NCI-H460 (cell line): ENCODE measurements around the gene LMX1B. TPM values are rescaled to one million over a fixed set of nuclear protein-coding genes. Genes with fewer than 3 reads are reported as not detected.

Experiments used
- DNase-seq: peaks from one replicate; pipeline ENCODE4 v3.0.0-alpha.2; 2016; ENCODE audit warnings: low read depth; ENCODE audit errors: extremely low read depth
- total RNA-seq: library from RNA; depleted of rRNA; stranded (reverse); fragments of >200 nt; shearing (Covaris generic); gene quantifications from 2 replicates; pipeline ENCODE4 v1.2.3, GENCODE V29; 2014

LMX1B gene
- total RNA-seq, 1 experiment from 2014 or later: 1.9 TPM

DNA sequence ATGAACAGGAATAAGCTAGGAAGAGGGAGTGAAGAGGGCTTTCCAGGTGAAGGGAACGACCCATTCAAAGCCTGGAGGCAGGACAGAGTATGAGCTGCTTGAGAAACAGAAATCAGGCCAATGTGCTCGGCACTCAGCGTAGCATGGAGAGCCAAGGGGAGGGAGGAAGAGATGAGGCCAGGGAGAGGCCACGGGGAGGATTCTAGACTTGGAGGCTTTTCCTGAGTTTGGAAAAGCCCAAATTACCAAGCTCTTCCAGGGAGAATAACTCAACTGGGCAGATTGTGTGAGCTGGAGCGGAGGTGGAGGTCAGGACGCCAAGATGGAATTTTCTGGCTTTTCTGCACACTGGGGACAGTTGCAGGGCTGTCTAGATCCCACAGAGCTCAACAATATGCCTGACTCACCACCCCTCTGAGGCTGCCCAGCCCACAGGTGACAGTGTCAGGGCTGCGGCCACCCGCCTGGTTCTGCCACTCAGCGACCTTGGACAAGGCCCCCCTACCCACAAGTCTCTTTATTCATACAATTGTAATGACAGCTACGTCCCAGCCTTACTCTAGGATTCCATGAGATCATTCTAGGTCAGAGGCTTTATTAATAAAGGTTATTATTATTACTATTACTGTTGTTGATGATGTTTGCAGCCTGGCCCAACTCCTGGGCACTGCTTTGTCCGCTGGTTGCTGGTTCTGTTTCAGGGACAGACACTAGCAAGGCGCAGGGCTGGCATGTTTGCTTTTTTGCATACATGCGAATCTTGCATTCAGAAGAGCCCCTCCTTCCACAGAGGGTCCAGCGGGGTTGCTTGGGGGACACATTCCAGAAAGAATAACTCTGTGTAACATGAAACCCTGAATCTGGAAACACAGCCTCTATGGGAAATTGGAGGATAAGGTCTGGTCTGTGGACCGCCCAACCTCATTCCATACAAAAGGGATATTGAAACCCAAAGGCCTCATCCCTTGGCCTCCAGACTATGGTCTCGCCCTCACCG, 9.4 kb upstream of the LMX1B start:
- DNase-seq: no peak

- no peak for DNase-seq
Observed at GRCh38 chr9:126605792-126606482, 7.8 kb upstream of the LMX1B start.

GRCh38 chr9:126606483-126606870, 7.3 kb upstream of the LMX1B start:
- no peak for DNase-seq

- DNase-seq: no peak
Observed at GRCh38 chr9:126607086-126607485, 6.6 kb upstream of the LMX1B start.

- DNase-seq: no peak
Observed at GRCh38 chr9:126607731-126608130, 6.0 kb upstream of the LMX1B start.

- no peak for DNase-seq
Observed at GRCh38 chr9:126608551-126608950, 5.2 kb upstream of the LMX1B start.

DNA sequence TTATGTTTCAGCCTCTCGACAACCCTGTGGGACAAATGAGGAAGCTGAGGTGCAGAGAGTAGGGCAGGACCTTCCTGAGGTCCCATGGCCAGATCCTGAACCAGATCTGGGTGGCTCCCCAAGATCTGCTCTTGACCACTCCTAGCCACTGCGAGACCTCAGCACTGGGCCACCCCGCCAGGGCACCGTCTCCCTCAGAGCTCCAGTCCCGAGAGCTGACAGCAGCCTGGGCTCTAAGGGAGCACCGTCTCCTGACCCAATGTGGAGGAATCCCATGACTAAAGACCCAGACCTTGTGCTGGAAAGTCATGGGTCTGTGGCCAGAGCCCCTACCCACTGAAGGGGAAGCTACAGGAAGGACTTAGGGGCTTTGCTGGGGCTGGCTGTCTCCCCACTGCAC, 4.5 kb upstream of the LMX1B start:
- no peak for DNase-seq

DNA sequence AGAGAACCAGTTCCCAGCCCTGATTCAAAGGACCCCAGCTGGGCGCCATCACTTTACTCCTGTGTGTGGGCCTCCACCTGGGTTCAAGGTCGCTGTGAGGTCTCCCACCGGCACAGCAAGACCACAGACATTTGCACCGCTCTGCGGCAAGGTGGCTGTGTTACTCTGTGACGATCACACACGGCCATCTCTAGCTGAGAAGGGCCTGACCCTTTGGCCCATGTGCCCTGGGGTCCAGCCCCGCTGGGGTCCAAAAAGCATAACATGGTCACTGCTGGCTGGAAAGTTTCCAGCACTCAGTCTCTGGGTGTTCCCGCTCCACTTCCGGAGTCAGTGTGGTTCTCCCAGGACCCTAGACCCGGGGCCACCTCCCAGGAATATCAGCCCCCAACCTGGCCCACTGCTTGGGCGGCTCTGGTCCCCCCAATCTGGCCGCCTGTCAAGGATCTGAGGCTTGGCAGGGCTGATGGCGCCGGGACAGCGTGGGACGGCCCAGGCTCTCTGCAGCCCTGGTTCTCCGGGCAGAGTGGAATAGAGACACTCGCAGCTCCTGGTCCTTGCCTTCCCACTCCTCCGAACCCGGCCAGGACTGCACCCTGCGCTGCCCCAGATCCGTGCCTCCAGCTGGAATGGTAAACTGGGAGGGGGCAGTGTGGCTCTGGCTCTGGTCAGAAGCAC, 3.9 kb upstream of the LMX1B start:
- no peak for DNase-seq

DNA sequence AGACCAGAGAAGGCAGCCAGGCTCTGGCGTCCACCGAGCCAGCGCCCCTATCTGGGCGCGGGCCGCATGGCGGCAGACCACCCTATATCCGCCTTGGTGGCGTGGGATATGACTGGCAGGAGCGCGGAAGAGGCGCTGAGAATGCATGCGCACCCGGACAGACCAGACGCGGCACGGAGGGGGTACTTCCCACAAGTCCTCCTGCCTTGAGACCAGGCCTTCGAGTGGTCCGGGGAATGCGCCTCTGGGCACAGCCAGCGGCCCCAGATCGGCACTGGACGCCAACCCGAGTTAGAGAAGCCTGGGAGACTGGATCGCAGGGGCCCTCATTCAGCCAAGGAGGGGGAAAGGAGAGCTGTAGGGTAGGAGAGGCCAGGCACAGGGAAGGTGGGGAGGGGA, 2.5 kb upstream of the LMX1B start:
- DNase-seq: no peak

DNA sequence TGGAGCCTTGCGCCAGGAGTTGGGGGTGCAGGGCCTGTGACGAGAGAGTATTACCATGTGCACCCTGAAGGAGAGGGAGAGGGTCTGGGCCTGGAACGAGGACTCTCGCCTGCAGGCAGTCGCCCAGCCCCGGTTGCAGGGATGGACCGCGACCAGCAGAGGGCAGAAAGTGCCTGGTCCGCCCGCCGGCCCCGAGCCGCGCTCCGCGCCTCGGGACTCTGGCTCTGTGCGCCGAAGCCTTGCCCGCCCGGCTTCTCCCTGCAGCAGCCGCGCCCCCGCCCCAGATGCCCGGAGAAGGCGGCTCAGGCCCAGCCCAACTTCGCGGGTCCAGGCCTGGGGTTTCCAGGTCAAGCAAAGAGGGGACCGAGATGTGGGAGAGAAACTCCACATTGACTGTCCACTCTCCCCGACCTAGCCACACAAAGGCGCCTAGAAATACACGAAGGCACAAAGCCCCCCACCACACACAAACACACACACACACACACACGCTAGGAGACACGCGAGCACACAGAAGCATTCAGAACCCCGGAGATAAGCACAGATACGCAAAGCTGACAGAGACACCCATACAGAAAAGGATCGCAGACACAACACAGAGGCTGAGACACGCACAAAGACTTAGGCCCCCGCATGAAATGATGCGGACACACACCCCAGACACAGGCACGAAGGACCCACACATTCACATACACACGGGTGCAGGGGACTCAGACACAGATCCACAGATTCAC, 2.0 kb upstream of the LMX1B start:
- peak; percentile 59 for DNase-seq

- no peak for DNase-seq
Observed at GRCh38 chr9:126612326-126612812, 1.4 kb upstream of the LMX1B start.

DNA sequence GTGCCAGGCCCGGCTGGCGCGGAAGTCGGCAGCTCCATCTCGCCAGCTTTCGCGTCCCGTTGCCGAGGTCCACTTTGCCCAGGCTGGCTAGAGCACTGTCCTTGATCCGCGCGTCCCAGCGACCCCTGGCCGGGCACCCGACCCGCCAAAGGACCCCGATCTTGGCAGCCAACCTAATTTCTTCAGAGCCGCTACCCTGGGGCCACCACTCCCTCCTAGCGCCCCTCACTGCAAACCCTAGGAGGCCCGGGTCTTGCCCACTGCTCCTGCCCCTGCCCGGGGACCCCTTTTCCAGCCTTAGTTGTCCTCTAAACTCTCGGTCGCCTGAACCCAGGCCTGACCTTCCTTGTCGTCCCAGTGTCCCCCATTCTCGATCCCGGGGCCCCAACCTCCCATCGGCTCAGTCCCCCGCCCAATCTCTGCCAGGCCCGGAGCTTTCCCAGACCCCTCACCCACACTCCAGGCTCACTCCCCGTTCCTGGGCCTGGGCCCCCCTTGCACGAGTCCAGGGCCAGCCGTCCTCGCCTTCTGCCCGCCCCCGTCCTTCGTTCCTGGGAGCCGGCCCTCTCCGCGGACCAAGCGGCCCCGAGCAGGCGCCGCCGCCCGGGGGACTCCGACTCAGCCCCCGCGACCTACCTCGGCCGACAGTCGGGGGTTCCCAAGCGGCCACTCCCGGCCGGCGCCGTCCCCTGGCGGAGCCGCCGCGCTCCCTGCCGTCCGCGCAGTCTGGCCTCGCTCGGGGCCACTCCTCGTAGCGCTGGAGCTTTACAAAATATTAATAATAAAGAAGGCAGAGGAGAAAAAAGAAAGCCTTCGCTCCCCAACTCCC, 701 bp upstream of the LMX1B start:
- DNase-seq: no peak

GRCh38 chr9:126614088-126614454, 343 bp downstream of the LMX1B start:
- DNase-seq: peak; percentile 17

- DNase-seq: no peak
Observed at GRCh38 chr9:126614455-126615244, 922 bp downstream of the LMX1B start.

DNA sequence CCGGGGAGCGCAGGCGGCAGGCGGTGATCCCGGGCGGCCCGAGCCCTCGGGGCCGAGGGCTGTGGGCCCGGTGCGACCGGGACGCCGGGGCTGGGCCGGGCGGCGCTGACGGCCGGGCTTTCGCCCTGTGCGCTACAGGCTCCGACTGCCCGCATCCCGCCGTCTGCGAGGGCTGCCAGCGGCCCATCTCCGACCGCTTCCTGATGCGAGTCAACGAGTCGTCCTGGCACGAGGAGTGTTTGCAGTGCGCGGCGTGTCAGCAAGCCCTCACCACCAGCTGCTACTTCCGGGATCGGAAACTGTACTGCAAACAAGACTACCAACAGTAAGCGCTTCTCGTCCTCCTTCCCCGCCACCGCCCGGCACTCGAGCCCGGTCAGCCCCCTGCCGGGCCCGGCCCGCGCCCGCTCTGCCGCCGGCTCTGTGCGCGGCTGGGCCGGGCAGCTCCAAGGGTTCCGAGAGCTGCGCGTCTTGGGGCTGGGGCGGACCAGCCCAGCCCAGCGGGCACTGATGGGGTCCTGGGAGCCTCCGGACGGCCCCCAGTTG, 1.6 kb downstream of the LMX1B start:
- DNase-seq: no peak

DNA sequence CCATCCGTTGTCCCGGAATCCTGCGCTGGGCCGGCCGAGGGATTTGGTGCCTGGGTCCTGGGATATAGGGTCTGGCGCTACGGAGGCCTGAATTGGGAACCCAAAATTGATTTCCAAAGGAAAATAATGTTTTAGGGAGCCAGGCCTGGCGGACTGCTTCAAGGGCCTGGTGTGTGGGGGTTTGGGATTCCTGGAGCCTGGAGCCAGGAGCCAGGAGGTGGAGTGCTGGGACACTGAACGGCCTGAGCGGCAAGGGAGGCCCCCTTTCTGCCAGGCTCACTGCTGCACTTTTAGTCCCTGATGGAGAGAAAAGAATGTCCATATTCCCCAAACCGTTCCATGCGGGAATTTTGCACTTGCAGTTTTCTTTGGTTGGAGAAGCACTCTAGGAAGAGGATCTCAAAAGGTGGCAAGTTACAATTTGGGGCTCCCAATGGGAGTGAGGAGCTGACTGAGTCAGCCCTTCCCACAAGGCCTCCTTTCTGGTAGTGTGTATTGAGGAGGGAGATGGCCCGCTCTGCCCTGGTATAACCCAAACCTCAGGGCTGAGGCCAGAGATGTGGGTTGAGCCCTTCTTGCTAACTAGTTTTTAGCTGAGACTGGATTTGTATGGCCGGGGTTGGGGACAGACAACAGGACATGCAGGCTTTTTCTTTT, 2.2 kb downstream of the LMX1B start:
- no peak for DNase-seq

DNA sequence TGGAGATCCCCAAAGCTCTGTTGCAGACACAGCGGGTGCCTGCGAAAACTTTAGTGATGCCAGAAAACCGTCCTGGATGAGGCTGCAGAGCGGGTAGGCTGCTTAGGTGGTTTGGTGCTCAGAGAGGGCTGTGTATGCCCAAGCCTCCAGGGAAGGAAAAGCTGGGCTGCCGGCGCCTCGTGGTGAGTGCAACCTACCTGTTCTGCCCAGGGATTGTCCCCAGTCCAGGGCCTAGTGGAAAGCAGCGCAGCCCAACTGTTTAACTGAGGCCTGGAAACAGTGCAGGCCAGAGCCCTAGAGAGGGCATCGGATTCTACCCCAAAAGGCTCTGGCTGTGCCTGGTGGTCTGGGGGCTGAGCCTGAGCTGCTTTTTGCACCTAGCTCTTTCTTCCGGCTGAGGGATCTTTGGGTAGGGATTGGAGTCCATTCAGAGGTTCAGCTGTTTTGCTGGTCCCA, 2.8 kb downstream of the LMX1B start:
- no peak for DNase-seq
